Measurements from ENCODE around the gene ARHGAP25. TPM values are rescaled to one million over a fixed set of nuclear protein-coding genes. Genes with fewer than 3 reads are reported as not detected.
A peak's percentile ranks its signal among the peaks of the same experiment; 100 is the strongest.

Gene ARHGAP25
- total and polyA plus RNA-seq, 2 of the 4 experiments (the other 2 are of a cell fraction), result 0.29 to 0.36 TPM

GRCh38 chr2:68796295-68796905, 61.8 kb downstream of the ARHGAP25 start:
- no peaks in the 10 kb centered on the region for H4K20me1 ChIP-seq (ENCODE audit: insufficient read depth, low read length)
- TF ChIP-seq CTCF (conservative IDR thresholded peaks at IDR 0.05; ENCODE audit: low read depth, low read length) (no peak), CEBPB (IDR thresholded peaks at IDR 0.05; ENCODE audit: low read depth, low read length) (peak; percentile 38; the same call in 1 of the 2 replicates), MAFK (IDR thresholded peaks at IDR 0.05; ENCODE audit: low read depth, low read length) (no peak)
- no peak overlapping the region for H4K91ac ChIP-seq (ENCODE audit: insufficient read depth, low read depth, low read length)
- 0 out of 2 replicates have a peak overlapping the region, but pooled peaks have one; percentile 64 for H2AK5ac ChIP-seq (ENCODE audit: low read depth, low read length)
- peak overlapping the region; percentile 68 for H2AK9ac ChIP-seq (replicated peaks; ENCODE audit: low read depth, low read length, poor library complexity)
- no peak overlapping the region for H2BK20ac ChIP-seq (ENCODE audit: low read depth, low read length)
- peaks cover 3% of the 10 kb centered on the region for H3K27me3 ChIP-seq (ENCODE audit: control insufficient read depth, insufficient read depth, low read length)
- intact Hi-C loops (cut with micrococcal nuclease), result no loop called here
- no peak overlapping the region for H2BK120ac ChIP-seq (ENCODE audit: low read depth, low read length)
- no peaks in the 10 kb centered on the region for H3K9me3 ChIP-seq (ENCODE audit: control insufficient read depth, insufficient read depth, low read length)
- no peak for ATAC-seq (ENCODE audit: low read depth)
- no peaks in the 10 kb centered on the region for H3K4me1 ChIP-seq (ENCODE audit: control insufficient read depth, insufficient read depth, low read length)
- no peak overlapping the region for H3K9ac ChIP-seq (ENCODE audit: low read depth, low read length)
- H2AFZ ChIP-seq (replicated peaks; ENCODE audit: low read length, poor library complexity), result peak overlapping the region; percentile 29
- ChIA-PET POLR2A (ENCODE audit: unreplicated experiment) (no interaction called here), CTCF (no interaction called here)
- no peak overlapping the region for H3K4me2 ChIP-seq (ENCODE audit: low read depth, low read length)
- no peak overlapping the region for H4K5ac ChIP-seq (ENCODE audit: low read depth, low read length)
- H2BK15ac ChIP-seq (ENCODE audit: low read depth, low read length), result 0 out of 3 replicates have a peak overlapping the region, but pooled peaks have one; percentile 5
- dilution Hi-C loops (cut with HindIII; ENCODE audit: low sequenced_read_pairs, unreplicated experiment), result no loop called here
- peak; percentile 18 for DNase-seq
- in situ Hi-C loops (cut with MboI; ENCODE audit: low sequenced_read_pairs), result no loop called here
- H3K18ac ChIP-seq (ENCODE audit: low read depth, low read length), result no peak overlapping the region
- no peaks in the 10 kb centered on the region for H3K79me1 ChIP-seq (ENCODE audit: low read depth in 1 of 2, low read length in 2 of 2)
- no peak overlapping the region for H3K23ac ChIP-seq (ENCODE audit: low read depth, low read length)
- peak overlapping the region; percentile 26 for H3K4ac ChIP-seq (ENCODE audit: low read depth, low read length)
- BruUV-seq (replicated peaks), result no TSS peak
- no peak overlapping the region for H2BK5ac ChIP-seq (ENCODE audit: low read depth, low read length, poor library complexity, severe bottlenecking)
- no peaks in the 10 kb centered on the region for H3K36me3 ChIP-seq (ENCODE audit: control insufficient read depth, insufficient read depth, low read length)
- no CpG with 5 or more reads among the region's 3 CpGs for WGBS, 2 experiments (ENCODE audit: extremely low coverage in 2 of 2, insufficient read length in 1 of 2)
- no peak overlapping the region for H3K56ac ChIP-seq (ENCODE audit: extremely low read depth, insufficient read depth, low read length)
- H3K27ac ChIP-seq (ENCODE audit: insufficient read depth, low read length), result no peak overlapping the region
- H3K14ac ChIP-seq (replicated peaks; ENCODE audit: low read depth, low read length), result no peak overlapping the region
- no peak overlapping the region for H3K4me3 ChIP-seq (ENCODE audit: insufficient read depth, low read depth, low read length)
- no peaks in the 10 kb centered on the region for H3K9me1 ChIP-seq (ENCODE audit: insufficient read depth, low read length)
- 0 out of 4 replicates have a peak overlapping the region, but pooled peaks of 1 of the 2 experiments have one; percentile 10 for H4K8ac ChIP-seq (ENCODE audit: low read depth in 2 of 2, low read length in 2 of 2)
